Measurements from ENCODE around the gene IPCEF1.
"Not testable (repeated sequence)": the region's sequence is repeated elsewhere in the genome, so short reads cannot be mapped to it uniquely, and the experiment has no call there.

IPCEF1 gene

GRCh38 chr6:154213782-154214181 lies 142.8 kb downstream of the IPCEF1 start:
- DNase-seq, result no peak

GRCh38 chr6:154210678-154211077 lies 145.9 kb downstream of the IPCEF1 start:
- no peak for DNase-seq

- DNase-seq, result no peak
Observed at GRCh38 chr6:154209555-154209954, 147.0 kb downstream of the IPCEF1 start.

- no peak for DNase-seq
Observed at GRCh38 chr6:154206996-154207395, 149.6 kb downstream of the IPCEF1 start.

- DNase-seq, result no peak
Observed at GRCh38 chr6:154206141-154206540, 150.5 kb downstream of the IPCEF1 start.

- no peak for DNase-seq
Observed at GRCh38 chr6:154202958-154203357, 153.6 kb downstream of the IPCEF1 start.

GRCh38 chr6:154202339-154202738 lies 154.3 kb downstream of the IPCEF1 start:
- no peak for DNase-seq

GRCh38 chr6:154201688-154202087 lies 154.9 kb downstream of the IPCEF1 start:
- not testable (repeated sequence) for DNase-seq

- no peak for DNase-seq
Observed at GRCh38 chr6:154197196-154197860, 159.3 kb downstream of the IPCEF1 start.

- DNase-seq, result no peak
Observed at GRCh38 chr6:154196333-154196885, 160.2 kb downstream of the IPCEF1 start.

GRCh38 chr6:154187714-154188113 lies 168.9 kb downstream of the IPCEF1 start:
- no peak for DNase-seq

- no peak for DNase-seq
Observed at GRCh38 chr6:154187203-154187602, 169.4 kb downstream of the IPCEF1 start.

- DNase-seq, result no peak
Observed at GRCh38 chr6:154179434-154179833, 177.2 kb downstream of the IPCEF1 start.

- DNase-seq, result not testable (repeated sequence)
Observed at GRCh38 chr6:154172393-154172792, 184.2 kb downstream of the IPCEF1 start.

- no peak for DNase-seq
Observed at GRCh38 chr6:154170106-154170505, 186.5 kb downstream of the IPCEF1 start.

- no peak for DNase-seq
Observed at GRCh38 chr6:154169193-154169847, 187.3 kb downstream of the IPCEF1 start.

GRCh38 chr6:154167126-154167525 lies 189.5 kb downstream of the IPCEF1 start:
- no peak for DNase-seq

GRCh38 chr6:154166140-154166539 lies 190.5 kb downstream of the IPCEF1 start:
- DNase-seq, result no peak

GRCh38 chr6:154165478-154165877 lies 191.1 kb downstream of the IPCEF1 start:
- DNase-seq, result no peak

- no peak for DNase-seq
Observed at GRCh38 chr6:154164397-154164796, 192.2 kb downstream of the IPCEF1 start.

GRCh38 chr6:154161689-154162088 lies 194.9 kb downstream of the IPCEF1 start:
- no peak for DNase-seq

GRCh38 chr6:154159126-154159525 lies 197.5 kb downstream of the IPCEF1 start:
- no peak for DNase-seq

- no peak for DNase-seq
Observed at GRCh38 chr6:154157706-154158105, 198.9 kb downstream of the IPCEF1 start.

GRCh38 chr6:154157082-154157481 lies 199.5 kb downstream of the IPCEF1 start:
- no peak for DNase-seq
